GM12865 (cell line): Measurements from ENCODE around the gene ERMN.

Source experiments
- DNase-seq: peaks from one replicate; pipeline ENCODE4 v3.0.0; 2010; ENCODE audit warnings: low read depth
- H3K4me3 ChIP-seq: 2 replicates; pipeline ENCODE4 v1.5.1; 2011; ENCODE audit warnings: mild to moderate bottlenecking, low read depth, low read length, control low read depth
- TF ChIP-seq, protein P1 (sequence below): IDR thresholded peaks from 2 replicates; pipeline ENCODE4 v1.5.1; 2011; ENCODE audit warnings: low read length, control low read depth, low read depth, inconsistent platforms; ENCODE audit not compliant: insufficient read depth; ENCODE audit errors: missing control alignments

The ERMN gene

DNA sequence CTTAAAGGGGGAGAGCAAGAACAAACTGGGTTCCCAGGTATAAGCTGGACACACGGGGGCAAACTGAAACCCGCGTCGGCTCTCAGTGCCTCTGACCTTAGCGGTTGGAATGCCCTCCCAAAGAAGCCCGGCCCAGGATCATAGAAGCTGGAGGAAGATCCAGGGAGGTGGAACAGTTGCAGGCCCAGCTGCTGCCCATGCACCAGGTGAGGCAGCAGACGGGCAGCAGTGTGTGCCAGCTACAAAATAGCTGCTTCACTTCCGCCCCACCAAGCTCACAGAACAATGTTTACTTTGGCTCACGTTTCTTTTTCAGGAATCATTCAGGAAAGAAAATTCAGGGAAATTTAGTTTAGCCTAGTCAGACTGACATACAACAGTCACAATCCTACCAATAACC is 3.9 kb upstream of the ERMN start:
- TF ChIP-seq, protein P1, sequence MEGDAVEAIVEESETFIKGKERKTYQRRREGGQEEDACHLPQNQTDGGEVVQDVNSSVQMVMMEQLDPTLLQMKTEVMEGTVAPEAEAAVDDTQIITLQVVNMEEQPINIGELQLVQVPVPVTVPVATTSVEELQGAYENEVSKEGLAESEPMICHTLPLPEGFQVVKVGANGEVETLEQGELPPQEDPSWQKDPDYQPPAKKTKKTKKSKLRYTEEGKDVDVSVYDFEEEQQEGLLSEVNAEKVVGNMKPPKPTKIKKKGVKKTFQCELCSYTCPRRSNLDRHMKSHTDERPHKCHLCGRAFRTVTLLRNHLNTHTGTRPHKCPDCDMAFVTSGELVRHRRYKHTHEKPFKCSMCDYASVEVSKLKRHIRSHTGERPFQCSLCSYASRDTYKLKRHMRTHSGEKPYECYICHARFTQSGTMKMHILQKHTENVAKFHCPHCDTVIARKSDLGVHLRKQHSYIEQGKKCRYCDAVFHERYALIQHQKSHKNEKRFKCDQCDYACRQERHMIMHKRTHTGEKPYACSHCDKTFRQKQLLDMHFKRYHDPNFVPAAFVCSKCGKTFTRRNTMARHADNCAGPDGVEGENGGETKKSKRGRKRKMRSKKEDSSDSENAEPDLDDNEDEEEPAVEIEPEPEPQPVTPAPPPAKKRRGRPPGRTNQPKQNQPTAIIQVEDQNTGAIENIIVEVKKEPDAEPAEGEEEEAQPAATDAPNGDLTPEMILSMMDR: no peak
- no peak overlapping the region for H3K4me3 ChIP-seq
- DNase-seq: no peak

DNA sequence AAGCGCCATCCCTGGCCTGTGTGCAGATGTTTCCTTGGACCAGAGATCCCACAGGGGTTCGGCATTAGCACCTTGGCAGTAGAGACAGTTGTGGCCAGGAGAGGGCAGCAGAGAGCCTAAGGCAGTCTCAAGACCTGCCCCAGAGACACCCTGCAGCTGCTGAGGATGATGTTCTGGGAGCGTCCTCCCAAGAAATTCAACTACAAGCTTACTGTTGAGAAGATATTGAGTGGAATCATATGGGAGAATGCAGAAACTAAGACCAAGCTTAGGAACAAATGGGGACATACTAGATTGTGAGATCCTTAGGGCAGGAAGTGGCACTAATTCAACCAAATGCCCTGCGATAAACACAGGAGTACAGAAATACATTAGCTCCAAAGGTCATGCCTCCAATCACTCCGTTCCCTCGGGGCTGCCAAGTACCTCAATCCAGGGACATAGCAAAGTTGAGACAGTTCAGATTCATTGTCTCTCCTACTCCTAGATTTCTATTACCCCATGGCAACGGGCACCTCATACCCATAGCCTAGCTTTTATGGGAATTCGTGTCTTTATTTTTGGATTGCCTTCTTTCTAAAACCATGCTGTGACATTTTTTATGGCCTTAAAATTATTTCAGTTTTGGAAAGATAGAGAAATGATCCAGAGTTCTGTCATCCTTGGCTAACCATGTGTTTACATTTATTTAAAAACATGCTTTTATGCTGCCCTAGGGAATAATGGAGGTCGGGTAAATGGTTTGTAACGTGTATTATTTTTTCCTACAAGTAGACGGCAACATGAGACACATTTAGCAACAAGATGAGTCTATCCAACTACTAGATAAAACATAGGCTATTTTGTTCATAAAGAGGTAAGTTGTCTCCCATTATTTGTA is 2.2 kb upstream of the ERMN start:
- H3K4me3 ChIP-seq: no peak overlapping the region
- TF ChIP-seq, protein P1: peak; percentile 95
- DNase-seq: peak; percentile 91

DNA sequence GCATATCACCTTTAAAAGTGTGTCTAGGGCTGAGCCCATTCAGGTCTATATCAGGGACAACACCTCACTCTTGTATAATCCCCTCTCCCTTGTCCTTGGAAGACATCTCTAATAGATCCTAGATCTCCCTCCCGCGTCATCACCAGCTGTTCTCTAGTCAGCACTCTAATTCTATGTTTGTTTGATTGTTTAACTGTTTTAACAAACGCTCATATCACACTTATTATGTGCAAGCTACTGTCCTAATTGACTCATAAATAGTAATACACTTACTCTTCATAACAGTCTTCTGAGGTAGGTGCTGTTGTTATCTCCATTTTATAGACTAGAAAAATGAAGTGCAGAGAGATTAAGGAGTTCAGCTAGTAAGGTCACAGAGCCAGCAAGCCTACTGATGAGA is 1.6 kb upstream of the ERMN start:
- DNase-seq: no peak
- TF ChIP-seq, protein P1: no peak
- H3K4me3 ChIP-seq: no peak overlapping the region

DNA sequence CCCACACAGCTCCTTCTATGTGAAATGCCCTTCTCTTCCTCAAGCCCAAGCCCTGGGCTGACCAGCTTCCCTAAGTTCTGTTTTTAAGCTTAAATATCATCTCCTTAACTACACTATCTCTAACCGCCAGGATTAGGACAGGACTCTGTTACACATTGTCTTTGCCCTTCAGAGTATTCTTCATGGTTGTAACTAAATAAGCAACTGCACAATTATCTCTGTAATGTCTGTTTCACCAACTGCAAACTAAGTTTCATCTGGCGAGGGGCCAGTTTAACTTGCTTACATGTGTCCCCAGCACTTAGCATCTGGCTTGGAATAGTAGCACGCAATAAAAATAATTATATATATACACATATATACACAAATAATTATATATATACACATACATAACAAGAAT is 1.1 kb upstream of the ERMN start:
- DNase-seq: no peak
- no peak overlapping the region for H3K4me3 ChIP-seq
- TF ChIP-seq, protein P1: no peak

DNA sequence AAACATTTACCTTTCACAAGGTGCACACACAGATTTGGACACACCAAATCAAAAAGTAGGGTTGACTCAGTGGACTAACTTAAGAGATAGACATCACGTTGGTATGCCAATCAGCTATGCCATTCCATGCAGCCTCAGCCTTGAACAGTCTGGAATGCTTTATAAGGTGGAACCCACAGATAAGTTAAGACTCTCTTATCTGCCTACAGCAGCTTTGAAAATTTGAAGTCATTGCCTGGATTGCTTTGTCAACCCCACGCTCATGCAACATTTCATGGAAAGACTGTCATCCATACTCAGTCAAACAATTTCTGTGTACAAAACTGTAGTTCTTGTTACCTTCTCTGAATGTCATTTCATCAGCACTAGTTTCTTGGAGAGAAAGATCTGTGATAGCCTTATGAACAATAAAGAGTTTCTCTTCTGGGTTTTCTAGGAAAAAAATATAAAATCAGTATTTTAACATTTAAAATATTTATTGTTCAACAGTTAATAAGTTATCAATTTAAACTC is 1.2 kb downstream of the ERMN start:
- TF ChIP-seq, protein P1: no peak
- no peak overlapping the region for H3K4me3 ChIP-seq
- DNase-seq: no peak

DNA sequence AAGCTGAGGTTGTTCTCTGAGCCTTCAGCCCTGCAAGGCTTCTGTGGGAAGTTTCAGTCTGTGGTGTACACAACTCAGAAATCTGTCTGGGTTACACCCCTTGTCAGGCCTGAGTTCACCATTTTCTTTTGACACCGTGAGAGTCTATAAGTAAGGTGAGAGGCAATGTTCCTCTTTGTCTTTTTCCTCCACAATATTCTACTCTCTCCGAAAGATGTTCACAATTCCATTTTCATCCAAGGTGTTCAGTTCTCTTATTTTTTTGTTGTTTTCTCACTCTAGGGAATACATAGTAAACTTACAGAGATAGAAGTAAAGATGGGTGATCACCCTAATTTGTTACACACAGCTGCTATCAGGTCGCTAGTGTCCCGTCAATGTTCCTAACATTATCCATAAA is 3.2 kb downstream of the ERMN start:
- TF ChIP-seq, protein P1: no peak
- H3K4me3 ChIP-seq: no peak overlapping the region
- DNase-seq: no peak
